ENCODE data around the gene HINT2. TPM values are rescaled to one million over a fixed set of nuclear protein-coding genes. Genes with fewer than 3 reads are reported as not detected.

HINT2 gene
- total RNA-seq, 1 experiment from 2014 or later, result 53.5 TPM

DNA sequence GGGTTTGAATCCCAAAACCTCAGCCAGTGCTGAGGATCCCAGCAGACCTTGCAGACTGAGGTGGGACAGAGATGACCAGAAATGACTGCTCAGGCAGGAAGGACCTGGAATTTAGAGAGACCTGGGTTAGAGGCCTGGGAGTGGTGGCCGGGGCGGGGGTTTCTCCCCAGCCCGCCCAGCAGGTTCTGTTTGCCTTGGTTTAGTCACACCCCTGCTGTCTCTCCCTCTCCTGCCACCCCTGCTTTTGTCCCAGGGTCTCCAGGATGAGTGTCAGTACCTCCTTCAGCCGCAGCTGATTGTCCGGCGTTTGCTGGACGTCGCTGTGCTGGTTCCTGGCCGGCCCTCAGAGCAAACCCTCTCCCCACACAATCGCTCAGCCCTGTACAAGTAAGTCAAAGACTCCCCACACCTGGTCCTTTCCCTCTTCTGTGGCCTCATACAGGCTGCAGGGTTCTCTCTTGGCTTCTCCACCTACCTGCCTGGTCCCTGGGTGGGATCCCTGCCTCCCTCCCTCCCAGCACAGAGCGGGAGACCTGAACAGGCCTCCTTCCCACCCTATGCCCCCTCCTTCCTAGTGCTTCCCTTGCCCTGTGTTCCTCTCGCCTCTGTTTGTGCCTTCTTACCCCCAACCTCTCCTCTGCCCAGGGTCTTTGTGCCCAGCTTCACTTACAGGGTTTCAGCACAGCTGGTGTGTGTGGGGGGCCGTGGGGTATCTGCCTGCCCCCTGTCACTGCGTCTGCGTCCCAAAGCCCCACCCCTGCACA is 26.2 kb upstream of the HINT2 start:
- DNase-seq (ENCODE audit: low read depth), result no peak

DNA sequence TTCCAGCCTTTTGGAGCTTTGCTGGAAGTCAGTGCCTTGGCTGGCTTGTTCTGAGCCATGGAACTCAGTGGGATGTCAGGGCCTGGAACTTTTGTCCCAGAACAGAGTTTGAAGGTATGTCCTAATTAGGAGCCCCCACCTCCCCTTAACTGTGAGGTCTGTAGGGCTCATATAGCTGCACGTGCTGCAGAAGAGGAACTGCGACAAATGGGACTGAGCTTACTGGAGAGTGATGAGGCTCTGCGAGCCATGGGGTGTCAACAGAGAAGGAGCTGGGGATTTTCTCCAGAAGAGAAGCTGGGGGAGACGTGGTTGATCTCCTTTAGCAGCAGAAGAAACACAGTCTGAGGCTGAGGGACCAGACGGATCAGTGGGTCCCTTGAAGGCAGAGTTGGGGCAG is 25.1 kb upstream of the HINT2 start:
- DNase-seq (ENCODE audit: low read depth), result no peak

DNA sequence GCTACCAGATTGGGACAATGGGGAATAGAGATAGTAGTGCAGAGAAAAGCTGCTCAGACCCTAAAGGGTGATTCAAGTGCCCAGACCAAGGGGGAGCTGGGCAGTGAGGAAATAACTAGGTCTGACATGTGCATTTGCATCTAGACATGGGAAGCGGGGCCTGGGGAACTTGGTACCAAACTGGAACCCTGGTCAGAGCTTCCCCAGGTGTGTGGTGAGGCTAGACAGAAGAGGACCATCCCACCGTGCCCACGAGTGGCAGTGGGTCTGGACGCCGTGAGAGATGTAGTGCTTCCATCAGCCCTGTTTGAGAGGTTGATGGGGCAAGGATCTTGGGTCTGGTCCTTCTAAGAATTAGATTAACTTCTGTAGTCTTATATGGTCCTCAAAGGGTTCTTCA is 21.8 kb upstream of the HINT2 start:
- no peak for DNase-seq (ENCODE audit: low read depth)

DNA sequence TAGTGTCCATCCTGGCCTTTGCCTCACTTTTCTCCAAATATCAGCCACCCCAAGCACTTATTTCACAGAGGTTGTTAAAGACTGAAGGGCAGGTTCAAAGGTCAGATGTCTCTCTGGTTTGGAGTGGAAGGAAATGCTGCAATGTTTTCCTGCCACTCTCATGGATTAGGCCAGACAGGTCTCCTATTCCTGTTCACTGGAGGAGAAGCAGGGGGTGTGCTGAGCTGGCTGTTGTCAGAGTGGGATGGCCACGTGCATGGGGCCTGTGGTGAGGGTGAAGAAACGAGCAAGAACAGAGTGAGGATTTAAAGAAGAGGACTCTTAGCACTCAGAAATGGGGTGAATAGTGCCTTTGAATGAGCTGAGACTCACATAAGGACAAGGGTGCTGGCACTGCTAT is 20.9 kb upstream of the HINT2 start:
- DNase-seq (ENCODE audit: low read depth), result no peak

DNA sequence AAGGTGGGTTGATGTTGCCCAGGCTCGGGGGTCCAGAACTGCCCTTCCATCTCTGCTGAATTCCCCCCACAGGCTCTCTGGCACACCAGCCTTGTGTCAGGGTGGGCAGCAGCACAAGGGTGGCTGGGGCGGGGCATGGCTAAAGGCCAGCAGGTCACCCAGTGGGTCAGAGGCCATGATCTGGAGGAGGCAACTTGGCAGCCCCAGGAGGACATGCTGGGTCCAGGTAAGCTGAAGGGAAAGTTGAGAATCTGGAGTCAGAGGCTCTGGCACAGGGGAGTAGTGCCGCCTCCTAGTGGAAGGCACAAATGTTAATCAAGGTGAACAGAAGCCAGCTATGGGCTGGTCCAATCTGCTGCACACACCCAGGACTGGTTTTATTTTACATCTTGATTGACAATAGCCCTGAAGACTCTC is 20.4 kb upstream of the HINT2 start:
- no peak for DNase-seq (ENCODE audit: low read depth)

DNA sequence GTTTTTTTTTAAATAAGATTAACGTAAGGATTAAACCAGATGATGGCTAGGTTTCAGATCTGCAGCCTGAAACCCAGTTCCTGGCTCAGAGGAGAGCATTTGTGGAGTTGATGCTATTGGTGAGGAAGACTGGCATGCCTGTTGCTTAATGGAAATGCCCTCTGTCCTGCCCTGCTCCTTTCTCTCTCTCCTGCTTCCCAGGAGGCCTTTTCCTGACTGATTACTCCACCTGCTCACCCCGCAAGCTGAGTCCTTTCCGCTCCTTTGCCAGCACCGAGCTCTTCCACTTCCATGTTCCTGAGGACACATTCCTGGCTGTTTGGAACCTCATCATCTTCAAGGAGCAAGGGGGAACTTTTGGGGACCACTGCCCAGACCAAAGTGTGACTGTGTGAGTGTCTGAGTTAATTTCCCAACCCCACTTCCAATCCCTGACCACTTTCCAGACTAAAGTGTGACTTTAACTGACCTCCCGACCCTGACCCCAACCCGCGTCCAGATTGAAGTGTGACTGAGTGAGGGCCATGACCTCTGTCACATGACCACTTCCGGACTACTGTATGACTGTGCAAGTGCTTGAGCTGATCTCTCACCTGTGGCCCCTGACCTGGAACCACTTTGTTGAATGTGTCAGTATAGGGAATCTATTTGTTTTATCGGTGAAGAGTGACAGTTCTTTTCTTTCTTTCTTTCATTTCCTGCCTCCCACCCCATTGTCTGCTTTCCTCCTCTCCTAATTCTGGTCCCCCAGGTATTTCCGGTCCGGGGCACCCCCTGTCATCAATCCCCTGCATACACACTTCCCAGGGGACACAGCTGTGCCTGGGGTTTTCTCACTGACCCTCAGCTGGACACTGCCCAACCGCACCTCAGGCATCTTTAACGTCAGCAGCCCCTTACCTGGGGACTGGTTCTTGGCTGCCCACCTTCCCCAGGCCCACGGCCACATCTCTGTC is 19.7 kb upstream of the HINT2 start:
- no peak for DNase-seq (ENCODE audit: low read depth)

DNA sequence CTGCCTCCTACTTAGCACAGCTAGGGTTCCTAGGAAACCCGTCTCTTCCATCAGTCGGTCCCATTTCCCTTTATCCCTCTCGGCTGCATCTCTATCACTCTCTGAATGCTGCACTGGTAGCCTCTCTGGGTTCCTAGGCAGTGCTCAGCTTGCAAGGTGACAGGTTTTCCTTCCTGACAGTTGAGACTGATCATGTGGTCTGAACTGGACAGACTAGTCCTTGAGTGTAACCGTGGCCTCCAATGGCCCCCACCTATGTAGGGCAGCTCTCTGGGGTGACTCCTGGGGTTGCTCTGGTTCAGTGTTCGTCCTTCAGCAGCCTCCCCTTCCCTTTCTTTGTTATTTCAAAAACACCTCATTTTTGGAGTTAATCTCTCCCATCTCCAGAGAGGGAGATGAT is 18.0 kb upstream of the HINT2 start:
- DNase-seq (ENCODE audit: low read depth), result no peak

DNA sequence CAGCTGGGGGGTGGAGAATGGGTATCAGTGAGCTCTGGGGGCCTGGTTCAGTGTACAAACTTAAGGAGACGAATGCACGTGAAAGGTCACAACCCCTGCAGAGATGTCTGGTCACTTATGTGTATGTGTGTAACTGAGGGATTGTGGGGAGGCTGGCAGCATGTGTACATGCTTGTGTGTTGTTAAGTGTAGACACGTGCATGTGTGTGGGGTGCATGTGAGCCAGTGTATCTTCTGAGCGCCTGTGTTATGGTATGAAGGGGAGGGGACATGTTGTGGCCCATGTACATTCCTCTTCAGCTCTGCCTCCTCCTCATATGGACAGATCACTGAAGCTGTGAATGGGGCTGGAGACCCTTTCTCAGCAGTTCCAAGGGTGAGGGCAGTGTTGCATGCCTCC is 16.2 kb upstream of the HINT2 start:
- DNase-seq (ENCODE audit: low read depth), result no peak

DNA sequence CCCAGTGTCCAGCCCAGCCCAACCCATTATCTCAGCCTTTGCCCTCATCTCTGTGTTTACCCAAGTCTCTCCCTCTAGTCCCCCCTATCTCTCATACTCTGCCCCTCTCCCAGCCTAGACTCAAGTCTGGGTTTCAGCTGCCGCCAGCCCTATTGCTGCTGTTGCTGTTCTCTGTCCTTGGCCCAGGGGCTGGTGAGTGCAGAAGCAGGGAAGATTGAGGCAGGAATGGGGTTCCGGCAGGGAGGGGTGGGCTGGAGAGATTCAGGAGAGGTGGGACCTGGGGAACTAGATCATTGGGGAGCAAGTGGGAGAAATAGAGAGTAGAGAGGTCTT is 14.9 kb upstream of the HINT2 start:
- no peak for DNase-seq (ENCODE audit: low read depth)

DNA sequence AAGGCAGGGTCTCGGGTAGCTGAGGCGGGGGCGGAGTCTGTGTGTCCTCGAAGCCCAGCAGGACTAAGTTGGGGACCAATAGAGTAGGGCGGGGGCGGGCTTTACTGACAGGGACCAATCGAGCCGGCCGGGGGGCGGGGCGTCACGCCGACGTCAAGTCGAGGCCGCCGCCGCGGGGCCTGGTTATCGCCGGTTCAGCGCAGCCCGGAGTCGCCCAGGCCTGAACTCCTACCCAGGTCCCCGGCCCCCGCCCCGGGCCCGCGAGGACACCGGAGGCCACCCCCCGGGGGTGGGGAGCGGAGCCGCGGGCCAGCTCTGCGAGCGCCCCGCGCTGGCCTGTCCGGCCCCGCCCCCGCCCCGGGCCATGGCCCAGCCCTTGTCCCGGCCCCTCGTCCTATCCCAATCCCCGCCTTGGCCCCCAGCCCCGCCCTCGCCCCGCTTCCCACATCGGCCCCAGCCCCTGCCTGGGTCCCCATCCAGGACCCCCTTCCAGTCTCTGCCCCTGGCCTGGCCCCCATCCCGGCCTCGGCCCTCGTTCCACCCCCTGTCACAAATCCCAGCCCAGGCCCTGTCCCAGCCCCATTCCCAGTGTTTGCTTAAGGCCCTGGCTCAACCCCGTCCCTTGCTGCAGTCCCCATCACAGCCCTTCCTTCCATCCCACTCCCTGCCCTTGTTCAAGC is 14.4 kb upstream of the HINT2 start, which contains the start of gene TMEM8B:
Gene TMEM8B, plus strand, starts transcription at position 145 of the 680 bp plus-strand sequence. Its CDS starts 220 bp downstream, at position 365.
- DNase-seq (ENCODE audit: low read depth), result peak; percentile 90

DNA sequence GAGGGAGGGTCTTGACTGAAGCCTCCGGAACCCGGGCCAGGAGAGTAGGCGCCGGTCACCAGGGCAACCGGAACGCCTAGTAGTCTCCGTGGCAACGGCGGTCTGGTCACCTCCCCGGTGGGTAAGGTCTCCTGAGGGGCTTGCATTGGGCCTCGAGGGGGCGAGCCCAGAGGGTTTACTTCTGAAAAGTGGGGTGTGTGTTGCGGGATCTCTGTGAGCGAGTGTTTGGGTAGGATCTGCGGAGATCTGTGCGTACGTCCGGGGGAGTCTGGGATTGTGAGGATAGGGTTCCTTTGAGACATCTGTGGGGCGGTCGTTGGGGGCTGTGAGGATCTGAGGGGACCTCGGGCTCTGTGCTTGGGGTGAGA is 13.9 kb upstream of the HINT2 start, which contains the start of gene FAM221B:
Gene FAM221B, minus strand, starts transcription at position 17 of the 368 bp plus-strand sequence. CDS start 2,571 bp downstream, outside the sequence.
- no peak for DNase-seq (ENCODE audit: low read depth)

DNA sequence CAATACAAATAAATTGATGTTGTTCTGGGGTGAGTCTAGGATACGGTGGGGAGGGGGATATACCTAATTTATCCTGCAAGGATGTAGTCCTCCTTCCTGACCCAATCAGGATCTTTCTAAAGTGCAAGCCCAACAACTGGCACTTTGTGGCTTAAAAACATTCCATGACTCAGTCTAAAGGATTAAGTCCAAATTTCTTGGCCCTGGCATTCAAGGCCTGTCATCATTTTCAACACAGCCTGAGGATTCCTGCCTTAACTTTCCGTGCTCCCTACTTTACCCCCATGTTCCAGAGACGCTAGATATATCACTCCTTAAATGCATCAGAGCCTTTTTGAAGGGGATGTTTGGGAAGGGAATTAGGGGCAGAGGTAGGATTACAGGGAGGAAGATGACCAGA is 12.6 kb upstream of the HINT2 start:
- peak; percentile 70 for DNase-seq (ENCODE audit: low read depth)

DNA sequence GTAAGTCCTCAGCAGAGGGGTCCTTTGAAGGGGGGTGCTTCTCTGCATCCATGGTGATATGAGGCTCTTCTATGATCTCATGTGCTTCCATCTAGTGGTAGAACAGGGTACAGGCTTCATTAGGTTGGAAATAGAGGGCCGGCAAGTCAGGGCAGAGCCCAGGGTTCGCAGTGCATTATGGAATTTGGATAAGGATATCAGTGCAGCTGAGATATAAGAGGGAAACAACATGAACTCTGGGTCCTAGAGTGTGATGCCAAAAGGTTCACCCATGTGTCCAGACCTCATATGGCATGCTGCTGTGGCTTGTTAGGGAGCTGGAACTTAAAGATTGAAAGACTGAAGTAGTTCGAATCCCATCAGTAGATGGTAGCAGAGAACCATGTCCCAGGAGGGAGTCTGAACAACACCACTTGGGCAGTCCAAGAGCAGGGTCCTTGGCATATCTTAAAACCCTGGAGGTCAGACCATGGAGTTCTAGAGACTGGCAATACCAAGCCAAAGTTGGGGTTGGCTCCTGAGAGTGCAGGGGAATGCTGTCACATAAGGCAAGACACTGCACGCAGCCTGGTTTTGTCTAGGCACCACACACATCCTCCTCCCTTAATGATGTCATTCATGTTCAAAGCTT is 11.3 kb upstream of the HINT2 start:
- DNase-seq (ENCODE audit: low read depth), result peak; percentile 70

DNA sequence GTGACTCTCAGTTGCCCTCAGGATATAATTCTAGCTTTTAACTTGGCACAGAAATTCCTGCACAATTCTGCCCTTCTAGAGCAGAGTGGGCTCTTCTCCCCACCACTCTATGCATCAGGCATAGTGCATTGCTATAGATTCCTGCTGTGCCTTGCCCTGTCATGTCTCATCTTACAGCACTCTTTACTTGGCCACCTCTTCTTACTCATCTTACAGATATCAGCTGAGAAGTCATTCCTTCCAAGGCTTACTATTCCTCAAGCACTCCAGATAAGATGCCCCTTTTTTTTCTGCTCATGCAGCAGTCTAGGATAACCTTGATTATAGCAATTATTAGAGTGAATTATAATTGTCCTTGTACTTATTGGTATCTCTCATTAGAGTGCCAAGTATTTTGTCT is 8.1 kb upstream of the HINT2 start:
- DNase-seq (ENCODE audit: low read depth), result no peak

DNA sequence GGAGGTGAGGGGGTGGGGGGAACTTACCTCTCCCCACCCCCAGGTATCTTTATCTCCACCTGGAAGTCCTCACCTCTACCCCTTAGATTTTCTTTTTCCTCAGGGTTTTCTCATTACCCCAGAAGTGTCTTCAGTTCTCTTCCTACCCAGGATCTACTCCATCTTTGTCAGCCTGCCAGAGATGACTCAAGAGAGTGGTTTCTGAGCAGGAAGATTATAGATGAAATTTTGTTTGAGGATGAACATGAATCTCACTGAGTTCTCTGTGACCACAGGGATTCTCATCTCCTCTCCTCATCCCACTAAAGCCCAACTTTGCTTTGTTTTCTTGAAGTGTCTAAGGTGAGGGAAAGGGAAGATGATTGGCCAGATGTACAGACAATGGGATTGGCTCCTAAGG is 5.2 kb upstream of the HINT2 start:
- peak; percentile 79 for DNase-seq (ENCODE audit: low read depth)

DNA sequence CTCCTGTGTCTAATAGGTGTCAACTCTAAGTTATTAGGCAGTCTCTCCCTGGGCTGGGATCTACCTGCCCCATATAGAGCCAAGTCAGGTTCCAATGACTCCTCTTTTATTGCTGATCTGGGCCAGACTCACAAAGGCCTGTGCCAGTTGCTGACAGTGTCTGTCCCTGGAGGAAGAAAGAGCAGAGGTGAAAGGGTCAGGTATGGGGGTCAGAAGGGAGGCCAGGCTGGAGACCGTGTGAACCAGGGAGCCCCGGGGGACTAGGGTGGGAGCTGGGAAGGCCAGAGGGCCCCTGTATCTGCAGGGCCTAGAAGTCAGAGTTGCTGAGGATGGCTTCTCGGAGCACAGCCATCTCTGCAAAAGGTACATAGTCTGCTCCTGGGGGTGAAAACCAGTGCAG is 3.5 kb upstream of the HINT2 start:
- no peak for DNase-seq (ENCODE audit: low read depth)

DNA sequence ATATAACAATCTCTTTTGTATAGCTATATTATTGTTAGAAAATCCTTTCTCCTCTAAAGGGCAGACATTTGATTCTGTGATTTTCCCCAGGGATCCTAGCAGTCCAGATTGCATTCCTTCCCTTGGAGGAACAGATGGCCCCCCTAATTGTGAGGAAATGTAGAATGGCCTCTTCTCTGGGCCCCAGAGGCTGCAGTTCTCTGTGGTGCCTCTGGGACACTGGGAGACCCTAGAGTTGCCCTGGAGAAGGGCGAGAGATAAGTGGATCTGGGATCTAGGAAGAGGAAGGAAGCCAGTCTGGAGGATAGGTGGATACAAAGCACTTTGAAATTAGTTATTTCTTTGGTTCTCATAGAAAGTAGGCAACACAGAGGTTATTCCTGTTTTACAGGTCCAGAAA is 1.9 kb upstream of the HINT2 start:
- DNase-seq (ENCODE audit: low read depth), result no peak

DNA sequence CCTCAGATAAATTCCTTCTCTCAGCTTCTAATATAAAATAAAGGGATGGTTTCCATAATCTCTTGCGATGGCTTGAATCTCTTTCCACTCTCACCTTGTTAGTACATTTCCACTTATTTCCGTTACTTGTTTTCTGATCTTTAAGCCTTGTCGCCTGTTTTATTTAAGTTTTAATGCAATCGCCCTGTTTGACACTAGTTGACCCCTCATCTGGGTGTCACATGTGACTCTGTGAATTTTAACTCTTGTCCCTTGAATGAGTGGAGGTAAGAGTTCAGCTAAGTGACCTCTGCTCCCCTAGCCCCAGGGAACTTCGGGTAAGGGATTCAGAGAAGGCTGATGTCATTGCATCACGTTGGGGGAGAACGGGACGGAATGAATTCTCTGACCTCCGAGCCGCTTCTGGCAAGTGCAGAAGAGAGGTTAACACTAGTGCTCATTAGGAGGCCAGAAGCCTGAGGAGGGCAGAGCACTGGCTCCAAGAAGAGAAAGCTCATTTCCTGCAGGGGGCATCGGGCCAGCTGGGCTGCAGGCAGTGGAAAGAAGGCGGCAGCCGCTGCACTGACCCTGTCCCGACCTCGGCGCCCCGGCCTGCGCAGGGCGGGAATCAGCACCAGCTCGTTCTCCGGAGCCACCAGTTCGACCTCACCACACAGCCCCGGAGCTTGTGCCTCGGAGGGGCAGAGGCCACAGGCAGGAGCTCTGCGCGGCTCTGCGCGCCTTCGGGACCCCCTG is 569 bp downstream of the HINT2 start:
- DNase-seq (ENCODE audit: low read depth), result peak; percentile 74

DNA sequence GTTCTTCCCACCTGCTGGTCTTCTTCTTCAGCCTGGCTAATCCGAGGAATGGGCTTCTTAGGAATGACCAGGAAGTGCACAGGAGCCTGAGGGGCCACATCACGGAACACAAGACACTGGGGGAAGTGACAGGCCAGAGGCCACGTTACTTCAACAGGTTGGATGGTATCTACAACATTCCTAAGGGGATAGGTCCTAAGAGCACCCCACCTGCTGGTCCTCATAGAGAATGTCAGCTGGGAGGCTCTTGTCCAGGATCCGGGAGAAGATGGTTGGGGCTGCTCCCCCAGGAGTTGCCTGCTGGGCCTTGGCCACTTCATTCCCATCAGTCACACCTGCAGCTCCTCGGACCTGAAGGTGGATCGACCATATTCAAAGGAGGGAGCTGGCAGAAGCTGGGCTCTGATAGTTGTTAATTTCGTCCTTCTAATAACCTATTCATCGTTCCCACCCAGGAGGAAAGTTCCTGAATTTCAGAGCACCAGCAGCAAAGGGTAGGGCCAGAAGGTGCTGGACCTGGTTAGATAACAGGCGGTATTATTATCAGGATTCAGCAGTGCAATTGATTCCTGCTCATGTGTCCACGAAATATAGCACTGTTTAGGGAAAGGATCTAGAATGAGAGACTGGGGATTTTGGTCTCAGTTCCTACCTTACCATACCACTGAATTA is 1.3 kb downstream of the HINT2 start:
- DNase-seq (ENCODE audit: low read depth), result peak; percentile 67

DNA sequence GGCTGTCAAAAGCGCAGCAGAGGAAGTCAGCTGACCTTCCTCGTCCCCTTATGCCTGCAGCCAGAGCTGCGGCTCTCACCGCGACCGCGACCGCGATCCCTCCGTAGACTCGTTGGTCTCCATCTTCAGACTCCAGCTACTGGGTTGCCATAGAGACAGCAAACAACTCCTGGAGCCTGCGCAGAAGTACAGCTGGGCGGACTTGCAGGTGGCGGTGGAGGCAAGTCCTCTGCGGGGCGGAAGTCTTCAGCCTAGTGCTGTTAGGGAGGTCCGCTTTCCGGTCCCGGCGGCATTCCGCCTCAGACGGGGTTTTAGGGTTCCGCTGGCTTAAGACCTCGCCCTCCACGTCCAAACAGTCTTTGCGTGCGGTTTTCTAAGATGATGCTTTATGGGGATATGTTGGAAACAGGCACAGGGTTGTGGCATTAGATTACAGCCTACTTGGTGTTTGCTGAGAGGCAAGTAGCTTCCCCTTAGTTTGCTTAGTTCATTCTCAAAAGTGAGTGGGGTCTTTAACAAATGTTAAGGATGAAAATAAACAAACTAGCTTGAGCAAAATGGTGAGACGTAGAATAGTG is 2.7 kb downstream of the HINT2 start, which contains the start of gene SPAG8:
Gene SPAG8, minus strand, starts transcription at position 238 of the 578 bp plus-strand sequence. Its CDS starts 115 bp downstream, at position 123.
- peak; percentile 99 for DNase-seq (ENCODE audit: low read depth)
